ENCODE results near the gene PGA3.
"Not testable (repeated sequence)": the region's sequence is repeated elsewhere in the genome, so short reads cannot be mapped to it uniquely, and the experiment has no call there.

PGA3 gene

DNA sequence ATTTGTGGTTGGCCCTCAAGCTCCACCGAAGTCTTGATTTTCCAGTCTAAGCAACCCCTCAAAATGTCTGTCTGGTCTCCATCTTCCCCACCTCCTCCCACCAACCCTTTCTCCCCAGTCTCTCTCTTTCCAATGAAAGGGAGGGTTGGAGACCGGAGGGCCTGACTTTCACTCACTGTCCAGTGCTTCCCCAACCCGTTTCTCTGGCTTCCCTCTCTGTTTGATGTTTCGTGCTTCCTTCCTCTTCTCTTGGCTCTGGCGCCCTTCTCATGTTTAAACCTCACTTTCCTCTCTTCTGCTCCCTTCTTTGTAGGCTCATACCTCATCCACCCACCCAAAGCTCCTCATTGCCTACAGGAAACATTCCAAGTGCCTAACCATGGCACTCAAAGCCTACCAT lies 31.0 kb upstream of the PGA3 start:
- DNase-seq = no peak

GRCh38 chr11:61172888-61173287 lies 30.4 kb upstream of the PGA3 start:
- no peak for DNase-seq

DNA sequence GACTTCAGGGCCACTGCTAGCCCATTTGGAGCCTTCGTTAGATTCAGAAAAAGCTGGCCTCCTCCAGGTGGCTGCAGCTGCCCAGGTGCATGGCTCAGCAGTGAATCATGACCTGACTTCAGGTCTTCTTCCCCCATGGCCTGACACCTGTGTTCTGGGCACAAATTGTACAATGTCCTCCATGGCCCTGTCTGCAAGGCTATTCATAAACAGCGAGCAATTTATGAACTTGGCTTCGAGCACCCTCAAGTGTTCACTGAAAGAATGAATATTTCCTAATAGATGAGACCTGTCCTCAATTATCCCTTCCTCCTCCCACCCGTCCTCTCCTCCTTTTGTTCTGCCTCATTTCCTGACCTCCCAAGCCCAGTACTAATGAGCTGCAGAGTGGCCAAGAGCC lies 29.9 kb upstream of the PGA3 start:
- peak; percentile 56 to 72 for DNase-seq

DNA sequence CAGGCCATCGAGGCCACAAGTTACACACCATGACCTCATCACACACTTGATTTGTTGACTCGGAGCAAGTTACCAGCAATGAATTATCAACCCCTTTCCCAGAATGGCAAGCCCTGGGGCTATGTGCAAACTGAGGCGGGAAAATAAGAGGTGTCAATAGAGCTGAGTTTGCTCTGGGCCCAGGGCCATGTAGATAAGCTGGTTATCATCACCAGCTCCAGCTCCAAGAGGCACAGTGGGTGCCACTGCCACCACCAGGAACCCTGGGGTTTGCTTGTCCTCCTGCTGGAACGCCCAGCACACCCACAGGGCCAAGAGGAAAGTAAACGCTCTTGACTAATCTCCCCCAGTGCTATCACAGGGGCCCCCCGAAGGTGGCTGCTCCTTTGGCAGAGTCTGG lies 29.0 kb upstream of the PGA3 start:
- DNase-seq = no peak

DNA sequence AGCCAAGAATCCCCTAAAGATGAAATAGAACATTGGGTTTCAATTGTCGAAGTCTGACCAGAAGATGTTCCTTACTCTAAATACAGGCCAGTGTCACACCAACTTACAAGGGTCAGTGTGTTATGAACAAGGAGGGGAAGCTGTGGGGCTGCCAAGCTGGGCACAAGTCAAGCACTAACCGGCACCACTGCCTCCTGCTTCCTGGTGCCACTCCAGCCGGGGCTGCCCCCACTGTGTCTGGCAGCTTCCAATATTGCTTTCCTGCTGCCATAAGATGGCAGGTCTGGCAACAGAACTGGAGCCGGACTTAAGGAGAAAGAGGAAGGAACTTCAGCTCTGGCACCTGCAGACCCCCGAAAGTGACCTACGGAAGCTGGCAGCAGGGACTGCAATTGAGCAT lies 28.4 kb upstream of the PGA3 start:
- no peak for DNase-seq

GRCh38 chr11:61176446-61176845 lies 26.9 kb upstream of the PGA3 start:
- DNase-seq = no peak

GRCh38 chr11:61180205-61180604 lies 23.1 kb upstream of the PGA3 start:
- DNase-seq = not testable (repeated sequence)

DNA sequence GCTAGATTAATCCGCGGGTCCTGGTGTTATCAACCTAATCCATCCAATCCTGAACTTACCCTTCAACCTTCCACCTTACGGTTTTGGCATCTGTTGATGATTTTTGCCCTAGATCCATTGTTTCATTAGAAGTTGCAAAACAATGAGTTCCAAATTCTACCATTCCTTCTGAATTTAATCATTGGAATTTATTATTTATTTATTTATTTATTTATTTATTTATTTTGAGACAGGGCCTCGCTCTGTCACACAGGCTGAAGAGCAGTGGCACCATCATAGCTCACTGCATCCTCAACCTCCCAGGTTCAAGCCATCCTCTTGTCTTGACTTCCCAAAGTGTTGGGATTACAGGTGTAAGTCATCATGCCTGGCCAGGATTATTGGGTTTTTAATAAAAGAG lies 21.8 kb upstream of the PGA3 start:
- DNase-seq = no peak

- DNase-seq = no peak
Measured at GRCh38 chr11:61183645-61184044, 19.7 kb upstream of the PGA3 start.

DNA sequence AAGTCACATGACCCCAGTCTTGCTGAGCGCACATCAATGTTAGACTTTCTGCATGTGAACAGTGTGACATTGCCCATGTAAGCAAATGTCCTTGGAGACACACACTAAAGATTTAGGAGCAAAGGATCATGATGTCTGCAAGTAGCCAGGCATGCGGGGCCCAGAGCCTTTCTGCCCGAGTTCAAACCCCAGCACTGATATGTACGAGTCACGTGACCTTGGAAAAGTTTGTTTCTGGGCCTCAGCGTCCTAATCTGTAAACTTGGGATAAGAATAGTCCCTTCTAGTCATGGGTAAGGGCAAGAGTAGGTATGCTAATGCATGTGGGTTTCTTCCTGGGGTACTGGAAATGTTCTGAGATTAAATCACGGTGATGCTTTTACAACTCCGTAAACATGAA lies 16.8 kb upstream of the PGA3 start:
- DNase-seq = no peak

DNA sequence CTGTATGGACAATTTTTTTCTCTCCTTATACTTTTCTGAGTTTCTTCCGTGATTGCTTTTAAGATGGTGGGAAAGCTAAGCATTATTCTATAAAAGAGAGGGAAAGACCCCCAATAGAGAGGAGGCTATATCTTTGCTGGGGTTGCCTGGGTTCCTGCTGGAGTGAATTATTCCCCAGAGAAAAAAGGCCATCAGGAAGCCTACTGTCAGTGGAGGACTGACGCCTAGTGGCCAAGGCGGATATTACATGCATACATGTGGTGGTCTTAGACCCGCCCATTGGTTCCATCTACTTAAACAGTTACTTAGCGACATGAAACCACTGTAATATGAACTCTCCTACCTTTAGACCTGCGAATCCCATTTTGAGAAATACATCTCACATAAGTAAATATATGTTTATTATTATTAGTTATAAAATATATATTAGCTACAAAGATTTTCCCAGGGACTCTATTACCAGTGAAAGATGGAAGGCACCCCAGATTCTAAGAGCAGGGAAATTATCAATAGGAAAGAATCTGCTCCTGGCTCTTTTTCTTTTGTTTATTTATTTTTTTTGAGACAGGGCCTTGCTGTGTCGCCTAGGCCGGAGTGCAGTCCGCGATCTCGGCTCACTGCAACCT lies 15.7 kb upstream of the PGA3 start:
- DNase-seq = peak; percentile 76 to 92

DNA sequence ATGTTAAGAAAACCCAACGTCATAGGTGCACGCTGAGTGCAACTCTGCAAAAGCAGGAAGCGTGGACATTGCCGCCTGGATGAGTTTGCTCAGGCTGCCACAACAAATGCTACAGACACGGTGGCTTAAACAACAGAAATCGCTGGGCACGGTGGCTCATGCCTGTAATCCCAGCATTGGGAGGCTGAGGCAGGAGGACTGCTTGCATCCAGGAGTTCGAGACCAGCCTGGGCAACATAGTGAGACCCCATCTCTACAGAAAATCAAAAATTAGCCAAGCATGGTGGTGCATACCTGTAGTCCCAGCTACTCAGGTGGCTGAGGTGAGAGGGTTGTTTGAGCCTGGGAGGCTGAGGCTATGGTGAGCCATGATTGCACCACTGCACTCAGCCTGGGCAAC lies 13.4 kb upstream of the PGA3 start:
- no peak for DNase-seq

DNA sequence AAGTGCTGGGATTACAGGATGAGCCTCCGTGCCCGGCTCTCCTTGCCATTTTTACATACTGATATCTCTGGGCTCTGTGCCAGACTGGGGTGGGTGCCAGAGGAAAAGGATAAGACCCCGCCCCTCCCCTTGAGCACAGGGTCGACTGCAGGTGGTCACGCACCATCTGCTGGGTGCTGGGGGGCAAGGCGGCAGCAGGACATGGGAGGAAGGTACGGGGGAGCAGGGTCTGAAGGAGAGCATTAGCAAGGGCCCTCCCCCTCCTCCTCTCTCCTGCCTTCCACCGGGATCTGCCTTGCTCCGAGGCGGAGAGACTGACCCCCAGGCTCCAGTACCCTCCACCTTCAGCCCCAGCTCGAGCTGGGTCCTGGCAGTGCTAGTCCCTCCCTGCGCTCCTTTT lies 9.7 kb upstream of the PGA3 start:
- no peak for DNase-seq

DNA sequence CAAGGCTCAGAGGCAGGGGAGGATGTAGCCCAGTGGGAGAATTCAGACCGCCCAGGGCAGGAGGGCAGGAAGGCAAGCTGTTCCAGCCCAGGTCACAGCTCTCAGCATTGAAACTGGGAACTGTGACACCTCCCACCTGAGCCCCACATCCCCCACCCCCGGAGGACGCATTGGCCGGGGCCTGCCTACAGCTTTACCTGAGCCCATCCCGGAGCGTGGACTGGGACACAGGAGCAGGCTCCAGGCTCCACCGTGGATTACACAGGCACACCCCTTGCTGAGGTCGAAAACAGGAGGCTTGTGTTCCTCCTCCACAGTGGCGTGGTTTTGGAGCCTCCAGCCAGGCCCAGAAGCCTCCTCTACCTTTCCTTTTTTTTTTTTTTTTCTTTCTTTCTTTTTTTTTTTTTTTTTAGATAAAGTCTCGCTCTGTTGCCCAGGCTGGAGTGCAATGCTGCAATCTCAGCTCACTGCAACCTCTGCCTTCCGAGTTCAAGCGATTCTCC lies 9.1 kb upstream of the PGA3 start:
- DNase-seq = no peak

GRCh38 chr11:61194981-61195695 lies 8.2 kb upstream of the PGA3 start:
- DNase-seq = no peak

GRCh38 chr11:61195719-61196118 lies 7.6 kb upstream of the PGA3 start:
- peak in 1 of 2 experiments; percentile 20 for DNase-seq

GRCh38 chr11:61198361-61198760 lies 5.0 kb upstream of the PGA3 start:
- no peak for DNase-seq

- no peak for DNase-seq
Measured at GRCh38 chr11:61198948-61199523, 4.3 kb upstream of the PGA3 start.

- no peak for DNase-seq
Measured at GRCh38 chr11:61201476-61201875, 1.8 kb upstream of the PGA3 start.

DNA sequence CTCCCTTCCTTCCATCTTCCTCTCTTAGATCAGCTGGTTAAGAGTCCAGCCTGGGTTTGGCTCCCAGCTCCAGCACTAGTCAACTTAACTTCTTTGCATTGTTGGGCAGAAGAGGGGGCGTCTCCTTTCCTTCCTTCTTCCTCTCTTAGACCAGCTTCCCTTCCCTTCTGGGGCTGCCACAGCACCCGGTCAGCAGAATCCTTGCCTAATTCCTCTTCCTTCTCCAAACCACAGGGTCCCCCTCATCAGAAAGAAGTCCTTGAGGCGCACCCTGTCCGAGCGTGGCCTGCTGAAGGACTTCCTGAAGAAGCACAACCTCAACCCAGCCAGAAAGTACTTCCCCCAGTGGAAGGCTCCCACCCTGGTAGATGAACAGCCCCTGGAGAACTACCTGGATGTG lies 558 bp downstream of the PGA3 start:
- DNase-seq = not testable (repeated sequence)

GRCh38 chr11:61204502-61205059 lies 1.3 kb downstream of the PGA3 start:
- not testable (repeated sequence) for DNase-seq

GRCh38 chr11:61207636-61208310 lies 4.5 kb downstream of the PGA3 start:
- DNase-seq = not testable (repeated sequence)

GRCh38 chr11:61210629-61211028 lies 7.3 kb downstream of the PGA3 start:
- not testable (repeated sequence) for DNase-seq
